CD4-positive, alpha-beta memory T cell (primary cell): ENCODE results near the gene SIGLEC7. TPM values are rescaled to one million over a fixed set of nuclear protein-coding genes. Genes with fewer than 3 reads are reported as not detected.

Source experiments
- CTCF ChIA-PET: fragments of 350-600 bp; sonication (Branson Sonifier 250); formaldehyde crosslinking; loops from one replicate; lab custom pipeline; 2021; ENCODE audit warnings: inconsistent platforms; ENCODE audit not compliant: partially characterized antibody; lab: Charles Lee
- POLR2A ChIA-PET: fragments of 350-600 bp; sonication (Branson Sonifier 250); formaldehyde crosslinking; loops from one replicate; lab custom pipeline; 2021; ENCODE audit not compliant: partially characterized antibody; lab: Charles Lee
- DNase-seq, 5 donors: peaks; one replicate each; pipeline versions ENCODE4 v3.0.0 to v3.0.0-alpha.2; 2020 to 2022; ENCODE audit warnings: mixed read lengths in 1 of 5
- H3K27ac ChIP-seq: one replicate; pipeline ENCODE4 v1.7.0; 2013; ENCODE audit warnings: low read depth, low read length
- H3K27me3 ChIP-seq: 2 replicates; pipeline ENCODE4 v1.7.0; 2013; ENCODE audit warnings: mild to moderate bottlenecking, low read length, moderate library complexity; ENCODE audit not compliant: insufficient read depth
- H3K36me3 ChIP-seq: 2 replicates; pipeline ENCODE4 v1.7.0; 2013; ENCODE audit warnings: mild to moderate bottlenecking, low read length, moderate library complexity; ENCODE audit not compliant: insufficient read depth
- H3K4me1 ChIP-seq: 2 replicates; pipeline ENCODE4 v1.7.0; 2013; ENCODE audit warnings: mild to moderate bottlenecking, low read length, moderate library complexity; ENCODE audit not compliant: insufficient read depth
- H3K4me3 ChIP-seq, 2 donors: one replicate each; pipeline ENCODE4 v1.7.0; 2013; ENCODE audit warnings: low read length in 2 of 2, mild to moderate bottlenecking in 1 of 2
- H3K9me3 ChIP-seq, 2 donors: one replicate each; pipeline ENCODE4 v1.7.0; 2013; ENCODE audit warnings: low read length in 2 of 2, control low read depth in 1 of 2; ENCODE audit not compliant: control insufficient read depth in 1 of 2
- H3K27ac Mint-ChIP-seq, 7 donors: one replicate each; pipeline ENCODE4 v1.8.0; 2020 to 2021; ENCODE audit warnings: mixed read lengths in 7 of 7, mild to moderate bottlenecking in 6 of 7, inconsistent platforms in 3 of 7, moderate library complexity in 3 of 7
- H3K27me3 Mint-ChIP-seq, 2 donors: one replicate each; pipeline ENCODE4 v1.8.0; 2020 to 2021; ENCODE audit warnings: mixed read lengths in 2 of 2
- H3K36me3 Mint-ChIP-seq, 2 donors: one replicate each; pipeline ENCODE4 v1.8.0; 2020 to 2021; ENCODE audit warnings: mixed read lengths in 2 of 2, inconsistent platforms in 1 of 2, mild to moderate bottlenecking in 1 of 2
- H3K4me1 Mint-ChIP-seq, 4 donors: one replicate each; pipeline ENCODE4 v1.8.0; 2020 to 2021; ENCODE audit warnings: mixed read lengths in 4 of 4, mild to moderate bottlenecking in 1 of 4
- H3K4me3 Mint-ChIP-seq, 8 donors: one replicate each; pipeline ENCODE4 v1.8.0; 2020 to 2021; ENCODE audit warnings: mixed read lengths in 8 of 8, mild to moderate bottlenecking in 7 of 8, moderate library complexity in 6 of 8, inconsistent platforms in 3 of 8
- H3K9me3 Mint-ChIP-seq, 8 donors: one replicate each; pipeline ENCODE4 v1.8.0; 2020 to 2021; ENCODE audit warnings: mixed read lengths in 8 of 8, mild to moderate bottlenecking in 5 of 8, inconsistent platforms in 3 of 8, moderate library complexity in 1 of 8
- intact Hi-C: fragments of 100-400 bp; cut with micrococcal nuclease; formaldehyde crosslinking; loops from one replicate; pipeline ENCODE4 v1.15.1; 2023
- polyA plus RNA-seq, 2 donors: library from polyadenylated mRNA; unstranded; fragments of 300-500 nt; fragmentation: Illumina TruSeq; gene quantifications; one replicate each; pipeline ENCODE4 v1.2.3, GENCODE V29; 2021
- total RNA-seq, 2 experiments: library from RNA; stranded (reverse); gene quantifications; one replicate each; pipeline ENCODE4 v1.2.3, GENCODE V29; 2021

SIGLEC7 gene
- total and polyA plus RNA-seq, 4 experiments from 2014 or later, result 0.25 to 0.57 (median 0.52) TPM; not detected in 1

DNA sequence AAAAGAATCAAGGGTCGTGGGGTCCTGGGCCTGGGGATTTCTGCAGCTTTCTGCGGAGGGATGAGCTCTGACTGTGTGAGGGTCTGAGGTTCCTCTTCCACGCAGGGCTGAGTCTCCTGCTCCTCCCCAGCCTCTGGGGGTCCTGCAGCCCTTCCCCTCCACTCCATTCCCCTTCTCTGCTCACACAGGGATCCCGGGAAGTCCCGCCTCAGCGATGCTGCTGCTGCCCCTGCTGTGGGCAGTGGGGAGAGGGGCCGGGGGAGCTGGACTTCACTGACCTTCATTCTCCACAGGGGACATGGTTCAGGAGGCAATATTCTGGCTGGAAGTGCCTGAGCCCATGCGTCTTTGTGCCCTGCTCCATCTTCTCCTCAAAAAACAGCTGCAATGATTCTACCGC is 56.5 kb downstream of the SIGLEC7 start:
- DNase-seq, result no peak
- intact Hi-C loops, result no loop called here
- no peaks in the 10 kb centered on the region for H3K9me3 ChIP-seq
- H3K4me1 ChIP-seq, result no peaks in the 10 kb centered on the region
- no peak overlapping the region for H3K4me3 ChIP-seq
- no peaks in the 10 kb centered on the region for H3K36me3 ChIP-seq
- H3K27ac ChIP-seq, result no peak overlapping the region
- peaks cover 0 to 6% (median 0%) of the 10 kb centered on the region in 4 donors for H3K4me1 Mint-ChIP-seq
- POLR2A ChIA-PET, result no interaction called here
- CTCF ChIA-PET, result no interaction called here
- H3K4me3 Mint-ChIP-seq, result no peak overlapping the region
- peaks cover 13 to 14% of the 10 kb centered on the region in 2 donors for H3K27me3 Mint-ChIP-seq
- no peaks in the 10 kb centered on the region for H3K36me3 Mint-ChIP-seq
- H3K27ac Mint-ChIP-seq, result no peak overlapping the region
- H3K9me3 Mint-ChIP-seq, result no peaks in the 10 kb centered on the region
- no peaks in the 10 kb centered on the region for H3K27me3 ChIP-seq

DNA sequence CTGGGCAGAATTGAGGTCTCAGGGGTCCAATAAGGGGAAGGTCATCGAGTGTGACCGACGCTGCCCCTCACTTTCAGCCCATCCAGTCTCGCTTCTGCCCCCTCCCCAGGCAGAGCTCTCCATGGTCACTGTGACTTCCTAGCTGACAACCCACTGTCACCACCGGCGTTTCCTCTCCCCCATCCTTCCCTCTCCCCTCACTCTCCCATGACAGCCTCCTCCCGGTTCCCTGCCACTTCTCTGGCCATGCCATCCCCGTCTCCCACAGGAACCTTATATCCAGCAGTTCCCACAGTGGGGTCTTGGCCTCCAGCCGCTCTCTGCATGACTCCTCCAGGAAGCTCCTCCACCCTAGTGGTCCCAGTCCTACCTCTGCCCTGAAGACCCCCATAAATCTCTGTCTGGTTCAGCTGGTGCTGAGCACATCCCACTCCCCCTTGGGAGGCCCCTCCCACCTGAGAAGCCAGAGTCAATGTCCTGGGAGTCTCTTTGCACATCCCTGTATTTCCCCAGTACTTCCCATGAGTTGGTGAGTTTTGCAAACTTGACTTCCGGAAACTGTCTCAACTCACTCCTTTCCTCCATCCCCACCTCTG is 58.1 kb downstream of the SIGLEC7 start:
- CTCF ChIA-PET, result no interaction called here
- DNase-seq, result no peak
- Mint-ChIP-seq H3K4me3 (no peak overlapping the region), H3K9me3 (no peaks in the 10 kb centered on the region), H3K27ac (no peak overlapping the region), H3K36me3 (no peaks in the 10 kb centered on the region), H3K27me3 (peaks cover 11 to 14% of the 10 kb centered on the region in 2 donors), H3K4me1 (no peaks in the 10 kb centered on the region)
- POLR2A ChIA-PET, result no interaction called here
- H3K36me3 ChIP-seq, result no peaks in the 10 kb centered on the region
- H3K27me3 ChIP-seq, result no peaks in the 10 kb centered on the region
- H3K4me3 ChIP-seq, result no peak overlapping the region
- no peak overlapping the region for H3K27ac ChIP-seq
- intact Hi-C loops, result no loop called here
- H3K9me3 ChIP-seq, result no peaks in the 10 kb centered on the region
- no peaks in the 10 kb centered on the region for H3K4me1 ChIP-seq

DNA sequence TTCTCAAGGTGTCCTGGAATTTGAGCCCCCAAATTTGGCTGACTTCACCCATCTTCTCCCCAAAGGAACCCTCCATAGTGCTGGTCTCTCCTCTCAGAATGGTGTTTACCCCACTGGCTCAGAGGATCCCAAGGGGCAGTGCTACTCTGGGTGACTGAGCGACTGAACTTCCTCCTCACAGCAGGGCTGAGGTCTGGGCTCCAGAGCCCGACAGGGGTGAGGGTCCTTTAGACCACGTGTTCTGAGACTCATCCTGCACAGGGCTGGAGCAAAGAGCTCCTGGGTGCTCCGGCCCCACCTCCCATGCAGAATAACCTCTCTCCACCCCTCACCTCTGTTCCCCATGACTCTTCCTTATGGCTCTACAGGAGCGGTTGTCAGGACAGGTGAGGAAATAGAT is 59.6 kb downstream of the SIGLEC7 start:
- Histone ChIP-seq H3K4me3 (no peak overlapping the region), H3K27ac (no peak overlapping the region), H3K9me3 (no peaks in the 10 kb centered on the region), H3K36me3 (no peaks in the 10 kb centered on the region), H3K4me1 (no peaks in the 10 kb centered on the region), H3K27me3 (no peaks in the 10 kb centered on the region)
- Mint-ChIP-seq H3K4me3 (no peak overlapping the region), H3K27ac (no peak overlapping the region), H3K9me3 (no peaks in the 10 kb centered on the region), H3K36me3 (no peaks in the 10 kb centered on the region), H3K27me3 (peaks cover 9 to 12% of the 10 kb centered on the region in 2 donors), H3K4me1 (no peaks in the 10 kb centered on the region)
- DNase-seq, result no peak
- CTCF ChIA-PET, result no interaction called here
- POLR2A ChIA-PET, result no interaction called here
- intact Hi-C loops, result no loop called here

Other genes with a start within 250 kb of the SIGLEC7 start
- not detected for gene KLK4, start 230.9 kb upstream of the SIGLEC7 start, total RNA-seq
- not detected for gene KLK4, start 230.9 kb upstream of the SIGLEC7 start, polyA plus RNA-seq
- not detected for gene KLK5, start 189.3 kb upstream of the SIGLEC7 start, total RNA-seq
- not detected for gene KLK5, start 189.3 kb upstream of the SIGLEC7 start, polyA plus RNA-seq
- gene KLK6, start 172.7 kb upstream of the SIGLEC7 start, total RNA-seq, result not detected
- not detected for gene KLK6, start 172.7 kb upstream of the SIGLEC7 start, polyA plus RNA-seq
- not detected for gene KLK7, start 158.4 kb upstream of the SIGLEC7 start, total RNA-seq
- gene KLK7, start 158.4 kb upstream of the SIGLEC7 start, polyA plus RNA-seq, result not detected
- gene KLK8, start 140.7 kb upstream of the SIGLEC7 start, total RNA-seq, result not detected
- gene KLK8, start 140.7 kb upstream of the SIGLEC7 start, polyA plus RNA-seq, result not detected
- gene KLK10, start 122.6 kb upstream of the SIGLEC7 start, total RNA-seq, result not detected
- not detected for gene KLK10, start 122.6 kb upstream of the SIGLEC7 start, polyA plus RNA-seq
- not detected for gene KLK11, start 115.7 kb upstream of the SIGLEC7 start, total RNA-seq
- not detected for gene KLK11, start 115.7 kb upstream of the SIGLEC7 start, polyA plus RNA-seq
- not detected for gene KLK12, start 107.3 kb upstream of the SIGLEC7 start, total RNA-seq
- not detected for gene KLK12, start 107.3 kb upstream of the SIGLEC7 start, polyA plus RNA-seq
- gene KLK13, start 77.2 kb upstream of the SIGLEC7 start, total RNA-seq, result not detected
- not detected for gene KLK13, start 77.2 kb upstream of the SIGLEC7 start, polyA plus RNA-seq
- gene KLK14, start 59.4 kb upstream of the SIGLEC7 start, total RNA-seq, result 1 to 10 TPM in 1 of 2 experiments, not detected in 1; 1.1 TPM
- not detected for gene KLK14, start 59.4 kb upstream of the SIGLEC7 start, polyA plus RNA-seq
- 10 to 100 TPM; 11.4 TPM for gene CTU1, start 33.9 kb upstream of the SIGLEC7 start, total RNA-seq
- gene CTU1, start 33.9 kb upstream of the SIGLEC7 start, polyA plus RNA-seq, result 1 to 10 TPM; 1.4 to 9.2 TPM
- gene SIGLEC9, start 17.4 kb upstream of the SIGLEC7 start, total RNA-seq, result 1 to 10 TPM; 3.4 to 3.9 TPM
- gene SIGLEC9, start 17.4 kb upstream of the SIGLEC7 start, polyA plus RNA-seq, result 1 to 10 TPM; 2.4 to 2.6 TPM
- gene CD33, start 82.8 kb downstream of the SIGLEC7 start, total RNA-seq, result under 1 TPM; 0.47 to 0.58 TPM
- not detected for gene CD33, start 82.8 kb downstream of the SIGLEC7 start, polyA plus RNA-seq
- gene SIGLECL1, start 108.8 kb downstream of the SIGLEC7 start, total RNA-seq, result not detected
- not detected for gene SIGLECL1, start 108.8 kb downstream of the SIGLEC7 start, polyA plus RNA-seq
- not detected for gene IGLON5, start 169.3 kb downstream of the SIGLEC7 start, total RNA-seq
- gene IGLON5, start 169.3 kb downstream of the SIGLEC7 start, polyA plus RNA-seq, result not detected
- under 1 TPM; 0.22 to 0.26 TPM for gene VSIG10L, start 199.8 kb downstream of the SIGLEC7 start, total RNA-seq
- gene VSIG10L, start 199.8 kb downstream of the SIGLEC7 start, polyA plus RNA-seq, result under 1 TPM in 1 of 2 donors, not detected in 1; 0.17 TPM
- 10 to 100 TPM; 51.4 to 53.9 TPM for gene ETFB, start 224.1 kb downstream of the SIGLEC7 start, total RNA-seq
- gene ETFB, start 224.1 kb downstream of the SIGLEC7 start, polyA plus RNA-seq, result 10 to 100 TPM; 65.2 to 97.0 TPM
- gene CLDND2, start 226.7 kb downstream of the SIGLEC7 start, total RNA-seq, result 1 to 10 TPM; 1.5 to 2.0 TPM
- not detected for gene CLDND2, start 226.7 kb downstream of the SIGLEC7 start, polyA plus RNA-seq
- gene NKG7, start 230.4 kb downstream of the SIGLEC7 start, total RNA-seq, result 1 to 10 TPM; 2.7 to 2.8 TPM
- gene NKG7, start 230.4 kb downstream of the SIGLEC7 start, polyA plus RNA-seq, result 10 to 100 TPM; 36.5 to 44.3 TPM
- not detected for gene LIM2, start 245.7 kb downstream of the SIGLEC7 start, total RNA-seq
- gene LIM2, start 245.7 kb downstream of the SIGLEC7 start, polyA plus RNA-seq, result not detected
- gene C19orf84, start 248.3 kb downstream of the SIGLEC7 start, total RNA-seq, result not detected
- gene C19orf84, start 248.3 kb downstream of the SIGLEC7 start, polyA plus RNA-seq, result not detected